IMR-90 (cell line): ENCODE data around the gene GAL3ST2.

Experiments
- BHLHE40 ChIP-seq: fragments of 150-350 bp; IDR thresholded peaks from 2 replicates; pipeline ENCODE4 v1.6.1; 2016; ENCODE audit warnings: mild to moderate bottlenecking, low read depth, low read length
- CHD1 ChIP-seq: IDR thresholded peaks from 2 replicates; pipeline ENCODE4 v1.6.1; 2012; ENCODE audit warnings: low read depth, low read length, improper control_type of control experiment
- CTCF ChIP-seq: conservative IDR thresholded peaks from 2 replicates; pipeline ENCODE4 v1.5.1; 2012; ENCODE audit warnings: mild to moderate bottlenecking, low read depth, low read length, improper control_type of control experiment
- FOS ChIP-seq: fragments of 150-350 bp; IDR thresholded peaks from 2 replicates; pipeline ENCODE4 v1.6.1; 2016; ENCODE audit warnings: low read depth, low read length
- POLR2A ChIP-seq: IDR thresholded peaks from 2 replicates; pipeline ENCODE4 v1.6.1; 2012; ENCODE audit warnings: mild to moderate bottlenecking, low read depth, low read length
- RAD21 ChIP-seq: IDR thresholded peaks from 2 replicates; pipeline ENCODE4 v1.6.1; 2012; ENCODE audit warnings: low read length, improper control_type of control experiment
- RCOR1 ChIP-seq: IDR thresholded peaks from 2 replicates; pipeline ENCODE4 v1.6.1; 2012; ENCODE audit warnings: mild to moderate bottlenecking, low read length, improper control_type of control experiment; ENCODE audit not compliant: insufficient replicate concordance

- TF ChIP-seq CTCF (no peak), RAD21 (no peak), FOS (no peak), POLR2A (no peak), RCOR1 (no peak), CHD1 (no peak), BHLHE40 (no peak)
Observed at GRCh38 chr2:241851325-241852115, 74.9 kb downstream of the GAL3ST2 start.
